HepG2 (cell line): ENCODE results near the gene DMXL1. TPM values are rescaled to one million over a fixed set of nuclear protein-coding genes. Genes with fewer than 3 reads are reported as not detected.

ENCODE experiments used
- ATAC-seq: fragments of 200-7000 bp; cut with Tn5 transposase; 3 replicates; pipeline ENCODE4 v1.9.1; 2020; ENCODE audit warnings: mild to moderate bottlenecking, moderate library complexity
- BruUV-seq: library from RNA; stranded (reverse); fragments of 400-500 nt; replicated peaks from 2 replicates; lab custom pipeline; 2021; lab: Mats Ljungman, UMichigan
- CTCF ChIA-PET: fragments of 300-600 bp; formaldehyde crosslinking; extraction: SDS; loops from one replicate; lab custom pipeline; 2021; ENCODE audit warnings: low total read pairs, inconsistent platforms, low intra/inter-chr PET ratio; lab: Yijun Ruan, JAX
- POLR2A ChIA-PET: fragments of 350-600 bp; sonication (Branson Sonifier 250); formaldehyde crosslinking; loops from one replicate; lab custom pipeline; 2020; ENCODE audit warnings: antibody characterized with exemption, inconsistent platforms; lab: Yijun Ruan, JAX
- DNase-seq: peaks from one replicate; pipeline ENCODE4 v3.0.0-alpha.2; 2015; ENCODE audit warnings: low spot score
- FAIRE-seq: peaks from 3 replicates; lab custom pipeline; 2011; peaks lifted over from hg19 to GRCh38; lab: Jason Lieb, UNC
- H2AFZ ChIP-seq: one replicate; pipeline ENCODE4 v1.6.1; 2011; ENCODE audit warnings: low read length, inconsistent platforms
- H3K27ac ChIP-seq: fragments of 300-600 bp; 3 replicates; pipeline ENCODE4 v1.8.0; 2011; ENCODE audit warnings: mixed run types, mild to moderate bottlenecking, mixed read lengths, low read length, inconsistent platforms; ENCODE audit not compliant: insufficient read depth; ENCODE audit errors: extremely low read length
- H3K27me3 ChIP-seq, 2 experiments: fragments of 200-600 bp in 1 of 2; 2 replicates in 1 of 2; 3 replicates in 1 of 2; pipeline versions ENCODE4 v1.6.0 to v1.8.0; 2011; ENCODE audit warnings: low read length in 2 of 2, mild to moderate bottlenecking in 2 of 2, moderate library complexity in 2 of 2, inconsistent platforms in 1 of 2; ENCODE audit not compliant: insufficient read depth in 2 of 2, control insufficient read depth in 1 of 2
- H3K36me3 ChIP-seq, 2 experiments: fragments of 200-600 bp in 1 of 2; replicated peaks in 1 of 2; 2 replicates in 1 of 2; 3 replicates in 1 of 2; pipeline versions ENCODE4 v1.5.1 to v1.8.0; 2011; ENCODE audit warnings: low read length in 2 of 2, inconsistent platforms in 1 of 2; ENCODE audit not compliant: insufficient read depth in 2 of 2, control insufficient read depth in 1 of 2
- H3K4me1 ChIP-seq: 2 replicates; pipeline ENCODE4 v1.5.1; 2012; ENCODE audit warnings: low read length, inconsistent platforms; ENCODE audit not compliant: insufficient read depth
- H3K4me2 ChIP-seq: 2 replicates; pipeline ENCODE4 v1.6.0; 2011; ENCODE audit warnings: low read depth, low read length, inconsistent platforms
- H3K4me3 ChIP-seq, 3 experiments: fragments of 200-600 bp in 1 of 3; sonication (generic), shearing (Covaris generic) in 1 of 3; replicated peaks in 1 of 3; 2 replicates each; pipeline ENCODE4 v1.5.1; 2011 to 2016; ENCODE audit warnings: low read length in 3 of 3, inconsistent platforms in 2 of 3, low read depth in 2 of 3, mild to moderate bottlenecking in 2 of 3, control low read depth in 1 of 3, mixed read lengths in 1 of 3; ENCODE audit not compliant: insufficient read depth in 1 of 3
- H3K79me2 ChIP-seq: one replicate; pipeline ENCODE4 v1.6.1; 2011; ENCODE audit warnings: low read length, inconsistent platforms; ENCODE audit not compliant: insufficient read depth
- H3K9ac ChIP-seq: 2 replicates; pipeline ENCODE4 v1.6.0; 2011; ENCODE audit warnings: mild to moderate bottlenecking, low read depth, low read length, inconsistent platforms; ENCODE audit not compliant: insufficient read depth
- H3K9me3 ChIP-seq: 2 replicates; pipeline ENCODE4 v1.5.1; 2012; ENCODE audit warnings: mild to moderate bottlenecking, low read length
- H4K20me1 ChIP-seq: 2 replicates; pipeline ENCODE4 v1.6.0; 2011; ENCODE audit warnings: inconsistent platforms, mild to moderate bottlenecking, low read length, moderate library complexity; ENCODE audit not compliant: insufficient read depth
- BCL6 ChIP-seq: IDR thresholded peaks from 2 replicates; pipeline ENCODE4 v1.6.1; 2016; ENCODE audit warnings: missing genetic modification reagents, missing compliant biosample characterization
- PCBP2 ChIP-seq: fragments of 200-400 bp; formaldehyde crosslinking; optimal IDR thresholded peaks from 2 replicates; pipeline ENCODE3; 2018; ENCODE audit warnings: low read length, low read depth; ENCODE audit not compliant: poor library complexity, severe bottlenecking
- WGBS: methylation state at CpG from one replicate; pipeline ENCODE4 v1.1.6; 2017; ENCODE audit warnings: low lambda C conversion rate; 5-methylcytosine and 5-hydroxymethylcytosine counted together
- in situ Hi-C: cut with HindIII; loops from 2 replicates; pipeline ENCODE4 v1.10.0; 2017; ENCODE audit warnings: low pct_unique_long_range_greater_than_20kb; ENCODE audit not compliant: extremely low pct_ligation_motif_present
- intact Hi-C: fragments of 100-400 bp; cut with micrococcal nuclease; formaldehyde crosslinking; loops from one replicate; pipeline ENCODE4 v1.10.0; 2022; ENCODE audit not compliant: unreplicated experiment
- polyA plus RNA-seq, 8 experiments: library from polyadenylated mRNA; depleted of rRNA in 3 of 8; stranded (reverse) in 7 of 8; unstranded in 1 of 8; fragments of >200 nt; fragmentation: Illumina TruSeq in 4 of 8; extraction: Trizol in 4 of 8; gene quantifications; 2 replicates each; pipeline versions ENCODE4 v1.2.1 to v1.2.3, GENCODE V29; 2011 to 2016; ENCODE audit warnings: low read depth in 4 of 8, missing spikeins in 1 of 8, mixed read lengths in 1 of 8; ENCODE audit not compliant: insufficient read depth in 1 of 8
- total RNA-seq, 5 experiments: library from RNA; depleted of rRNA; stranded (reverse); fragments of >200 nt; fragmentation: Illumina TruSeq; extraction: Trizol; gene quantifications; 2 replicates each; pipeline ENCODE4 v1.2.3, GENCODE V29; 2016; ENCODE audit warnings: low read depth in 1 of 5
- TF ChIP-seq, protein P1 (sequence below): sonication (generic); formaldehyde crosslinking; IDR thresholded peaks from 2 replicates; pipeline ENCODE4 v1.4.0; 2020; ENCODE audit warnings: low read depth, missing genetic modification reagents
- TF ChIP-seq, protein P2 (sequence below), 2 experiments: IDR thresholded peaks; 2 replicates each; pipeline ENCODE4 v1.6.1; 2011 to 2012; ENCODE audit warnings: low read length in 2 of 2, borderline replicate concordance in 1 of 2, low read depth in 1 of 2, mild to moderate bottlenecking in 1 of 2, moderate library complexity in 1 of 2
- TF ChIP-seq, protein P3 (sequence below): sonication (generic); formaldehyde crosslinking; IDR thresholded peaks from 2 replicates; pipeline ENCODE4 v1.5.0; 2020; ENCODE audit warnings: missing genetic modification reagents
- TF ChIP-seq, protein P4 (sequence below): IDR thresholded peaks from 2 replicates; pipeline ENCODE4 v1.6.1; 2018; ENCODE audit warnings: missing genetic modification reagents
- TF ChIP-seq, protein P5 (sequence below): sonication (generic); formaldehyde crosslinking; IDR thresholded peaks from 2 replicates; pipeline ENCODE4 v1.8.0; 2022; ENCODE audit warnings: low read depth, missing genetic modification reagents
- TF ChIP-seq, protein P6 (sequence below): sonication (generic); formaldehyde crosslinking; IDR thresholded peaks from 2 replicates; pipeline ENCODE4 v1.5.0; 2020; ENCODE audit warnings: mild to moderate bottlenecking, low read depth, missing genetic modification reagents, borderline replicate concordance
- TF ChIP-seq, protein P7 (sequence below): sonication (generic); formaldehyde crosslinking; conservative IDR thresholded peaks from 2 replicates; pipeline ENCODE4 v1.8.1; 2023; ENCODE audit warnings: missing genetic modification reagents

DMXL1 gene
- total and polyA plus RNA-seq, 2 of the 13 experiments (the other 11 are each of a cell fraction or from before 2014, with no cell fraction given): 6.9 to 18.6 TPM

DNA sequence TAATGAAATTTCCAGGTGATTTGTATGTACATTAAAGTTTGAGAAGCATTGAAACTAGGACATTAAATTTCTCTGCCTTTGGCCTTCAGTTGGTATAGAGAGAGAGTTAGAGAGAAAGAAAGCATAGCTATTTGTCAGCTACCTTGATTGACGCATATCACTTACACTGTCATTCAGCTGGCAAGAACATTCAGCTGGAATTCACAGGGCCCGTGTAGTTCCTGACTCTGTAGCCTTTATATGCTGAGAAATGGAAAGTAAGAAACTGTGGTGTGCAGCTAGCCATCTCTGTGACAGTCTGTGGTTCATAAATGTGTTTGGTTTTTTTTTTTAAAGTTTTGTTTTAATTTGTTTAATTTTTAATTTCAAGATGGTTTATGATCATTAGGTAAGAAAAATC, 58.9 kb downstream of the DMXL1 start:
- Histone ChIP-seq H3K4me1 (no peaks in the 10 kb centered on the region), H2AFZ (no peak overlapping the region), H3K9ac (no peak overlapping the region), H3K79me2 (no peaks in the 10 kb centered on the region), H3K36me3 (peaks cover 1 to 3% of the 10 kb centered on the region in 2 experiments; a peak in 2 of 5 replicates), H4K20me1 (no peaks in the 10 kb centered on the region), H3K9me3 (no peaks in the 10 kb centered on the region), H3K27me3 (no peaks in the 10 kb centered on the region; a peak in 1 of 5 replicates), H3K4me3 (no peak overlapping the region), H3K27ac (no peak overlapping the region), H3K4me2 (no peak overlapping the region)
- 94% methylated on average over 2 of the region's 2 CpGs for WGBS
- intact Hi-C loops: no loop called here
- ATAC-seq (no peak), FAIRE-seq (no peak), DNase-seq (no peak)
- ChIA-PET POLR2A (no interaction called here), CTCF (no interaction called here)
- no TSS peak for BruUV-seq
- in situ Hi-C loops: no loop called here
- TF ChIP-seq, protein P1, sequence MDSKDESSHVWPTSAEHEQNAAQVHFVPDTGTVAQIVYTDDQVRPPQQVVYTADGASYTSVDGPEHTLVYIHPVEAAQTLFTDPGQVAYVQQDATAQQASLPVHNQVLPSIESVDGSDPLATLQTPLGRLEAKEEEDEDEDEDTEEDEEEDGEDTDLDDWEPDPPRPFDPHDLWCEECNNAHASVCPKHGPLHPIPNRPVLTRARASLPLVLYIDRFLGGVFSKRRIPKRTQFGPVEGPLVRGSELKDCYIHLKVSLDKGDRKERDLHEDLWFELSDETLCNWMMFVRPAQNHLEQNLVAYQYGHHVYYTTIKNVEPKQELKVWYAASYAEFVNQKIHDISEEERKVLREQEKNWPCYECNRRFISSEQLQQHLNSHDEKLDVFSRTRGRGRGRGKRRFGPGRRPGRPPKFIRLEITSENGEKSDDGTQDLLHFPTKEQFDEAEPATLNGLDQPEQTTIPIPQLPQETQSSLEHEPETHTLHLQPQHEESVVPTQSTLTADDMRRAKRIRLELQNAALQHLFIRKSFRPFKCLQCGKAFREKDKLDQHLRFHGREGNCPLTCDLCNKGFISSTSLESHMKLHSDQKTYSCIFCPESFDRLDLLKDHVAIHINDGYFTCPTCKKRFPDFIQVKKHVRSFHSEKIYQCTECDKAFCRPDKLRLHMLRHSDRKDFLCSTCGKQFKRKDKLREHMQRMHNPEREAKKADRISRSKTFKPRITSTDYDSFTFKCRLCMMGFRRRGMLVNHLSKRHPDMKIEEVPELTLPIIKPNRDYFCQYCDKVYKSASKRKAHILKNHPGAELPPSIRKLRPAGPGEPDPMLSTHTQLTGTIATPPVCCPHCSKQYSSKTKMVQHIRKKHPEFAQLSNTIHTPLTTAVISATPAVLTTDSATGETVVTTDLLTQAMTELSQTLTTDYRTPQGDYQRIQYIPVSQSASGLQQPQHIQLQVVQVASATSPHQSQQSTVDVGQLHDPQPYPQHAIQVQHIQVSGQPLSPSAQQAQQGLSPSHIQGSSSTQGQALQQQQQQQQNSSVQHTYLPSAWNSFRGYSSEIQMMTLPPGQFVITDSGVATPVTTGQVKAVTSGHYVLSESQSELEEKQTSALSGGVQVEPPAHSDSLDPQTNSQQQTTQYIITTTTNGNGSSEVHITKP: no peak
- TF ChIP-seq, protein P2, sequence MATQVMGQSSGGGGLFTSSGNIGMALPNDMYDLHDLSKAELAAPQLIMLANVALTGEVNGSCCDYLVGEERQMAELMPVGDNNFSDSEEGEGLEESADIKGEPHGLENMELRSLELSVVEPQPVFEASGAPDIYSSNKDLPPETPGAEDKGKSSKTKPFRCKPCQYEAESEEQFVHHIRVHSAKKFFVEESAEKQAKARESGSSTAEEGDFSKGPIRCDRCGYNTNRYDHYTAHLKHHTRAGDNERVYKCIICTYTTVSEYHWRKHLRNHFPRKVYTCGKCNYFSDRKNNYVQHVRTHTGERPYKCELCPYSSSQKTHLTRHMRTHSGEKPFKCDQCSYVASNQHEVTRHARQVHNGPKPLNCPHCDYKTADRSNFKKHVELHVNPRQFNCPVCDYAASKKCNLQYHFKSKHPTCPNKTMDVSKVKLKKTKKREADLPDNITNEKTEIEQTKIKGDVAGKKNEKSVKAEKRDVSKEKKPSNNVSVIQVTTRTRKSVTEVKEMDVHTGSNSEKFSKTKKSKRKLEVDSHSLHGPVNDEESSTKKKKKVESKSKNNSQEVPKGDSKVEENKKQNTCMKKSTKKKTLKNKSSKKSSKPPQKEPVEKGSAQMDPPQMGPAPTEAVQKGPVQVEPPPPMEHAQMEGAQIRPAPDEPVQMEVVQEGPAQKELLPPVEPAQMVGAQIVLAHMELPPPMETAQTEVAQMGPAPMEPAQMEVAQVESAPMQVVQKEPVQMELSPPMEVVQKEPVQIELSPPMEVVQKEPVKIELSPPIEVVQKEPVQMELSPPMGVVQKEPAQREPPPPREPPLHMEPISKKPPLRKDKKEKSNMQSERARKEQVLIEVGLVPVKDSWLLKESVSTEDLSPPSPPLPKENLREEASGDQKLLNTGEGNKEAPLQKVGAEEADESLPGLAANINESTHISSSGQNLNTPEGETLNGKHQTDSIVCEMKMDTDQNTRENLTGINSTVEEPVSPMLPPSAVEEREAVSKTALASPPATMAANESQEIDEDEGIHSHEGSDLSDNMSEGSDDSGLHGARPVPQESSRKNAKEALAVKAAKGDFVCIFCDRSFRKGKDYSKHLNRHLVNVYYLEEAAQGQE (IDR thresholded peaks at IDR 0.05; ENCODE audit: borderline replicate concordance in 1 of 2, low read depth in 1 of 2, low read length in 2 of 2): no peak
- TF ChIP-seq, protein P3, sequence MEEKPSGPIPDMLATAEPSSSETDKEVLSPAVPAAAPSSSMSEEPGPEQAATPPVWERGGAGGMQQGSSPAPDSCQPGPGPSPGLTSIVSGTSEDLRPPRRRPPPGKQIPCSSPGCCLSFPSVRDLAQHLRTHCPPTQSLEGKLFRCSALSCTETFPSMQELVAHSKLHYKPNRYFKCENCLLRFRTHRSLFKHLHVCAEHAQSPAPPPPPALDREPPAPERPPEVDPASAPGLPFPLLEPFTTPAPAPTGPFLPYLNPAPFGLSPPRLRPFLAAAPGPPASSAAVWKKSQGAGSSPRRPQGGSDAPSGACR (CRISPR knock-in tag): no peak
- TF ChIP-seq, protein P4, sequence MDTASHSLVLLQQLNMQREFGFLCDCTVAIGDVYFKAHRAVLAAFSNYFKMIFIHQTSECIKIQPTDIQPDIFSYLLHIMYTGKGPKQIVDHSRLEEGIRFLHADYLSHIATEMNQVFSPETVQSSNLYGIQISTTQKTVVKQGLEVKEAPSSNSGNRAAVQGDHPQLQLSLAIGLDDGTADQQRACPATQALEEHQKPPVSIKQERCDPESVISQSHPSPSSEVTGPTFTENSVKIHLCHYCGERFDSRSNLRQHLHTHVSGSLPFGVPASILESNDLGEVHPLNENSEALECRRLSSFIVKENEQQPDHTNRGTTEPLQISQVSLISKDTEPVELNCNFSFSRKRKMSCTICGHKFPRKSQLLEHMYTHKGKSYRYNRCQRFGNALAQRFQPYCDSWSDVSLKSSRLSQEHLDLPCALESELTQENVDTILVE (CRISPR knock-in tag): no peak
- TF ChIP-seq BCL6 (no peak), PCBP2 (no peak)
- TF ChIP-seq, protein P5, sequence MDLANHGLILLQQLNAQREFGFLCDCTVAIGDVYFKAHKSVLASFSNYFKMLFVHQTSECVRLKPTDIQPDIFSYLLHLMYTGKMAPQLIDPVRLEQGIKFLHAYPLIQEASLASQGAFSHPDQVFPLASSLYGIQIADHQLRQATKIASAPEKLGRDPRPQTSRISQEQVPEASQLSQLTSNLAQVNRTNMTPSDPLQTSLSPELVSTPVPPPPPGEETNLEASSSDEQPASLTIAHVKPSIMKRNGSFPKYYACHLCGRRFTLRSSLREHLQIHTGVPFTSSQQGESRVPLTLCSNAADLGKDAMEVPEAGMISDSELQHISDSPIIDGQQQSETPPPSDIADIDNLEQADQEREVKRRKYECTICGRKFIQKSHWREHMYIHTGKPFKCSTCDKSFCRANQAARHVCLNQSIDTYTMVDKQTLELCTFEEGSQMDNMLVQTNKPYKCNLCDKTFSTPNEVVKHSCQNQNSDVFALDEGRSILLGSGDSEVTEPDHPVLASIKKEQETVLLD (CRISPR knock-in tag): no peak
- TF ChIP-seq, protein P6, sequence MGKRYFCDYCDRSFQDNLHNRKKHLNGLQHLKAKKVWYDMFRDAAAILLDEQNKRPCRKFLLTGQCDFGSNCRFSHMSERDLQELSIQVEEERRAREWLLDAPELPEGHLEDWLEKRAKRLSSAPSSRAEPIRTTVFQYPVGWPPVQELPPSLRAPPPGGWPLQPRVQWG: no peak
- TF ChIP-seq, protein P7, sequence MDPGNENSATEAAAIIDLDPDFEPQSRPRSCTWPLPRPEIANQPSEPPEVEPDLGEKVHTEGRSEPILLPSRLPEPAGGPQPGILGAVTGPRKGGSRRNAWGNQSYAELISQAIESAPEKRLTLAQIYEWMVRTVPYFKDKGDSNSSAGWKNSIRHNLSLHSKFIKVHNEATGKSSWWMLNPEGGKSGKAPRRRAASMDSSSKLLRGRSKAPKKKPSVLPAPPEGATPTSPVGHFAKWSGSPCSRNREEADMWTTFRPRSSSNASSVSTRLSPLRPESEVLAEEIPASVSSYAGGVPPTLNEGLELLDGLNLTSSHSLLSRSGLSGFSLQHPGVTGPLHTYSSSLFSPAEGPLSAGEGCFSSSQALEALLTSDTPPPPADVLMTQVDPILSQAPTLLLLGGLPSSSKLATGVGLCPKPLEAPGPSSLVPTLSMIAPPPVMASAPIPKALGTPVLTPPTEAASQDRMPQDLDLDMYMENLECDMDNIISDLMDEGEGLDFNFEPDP: no peak
